Liver (tissue), 3 donors: ENCODE data around the gene LRRK1.

Source experiments
- GABPA ChIP-seq, 2 donors: IDR thresholded peaks in 1 of 2; conservative IDR thresholded peaks in 1 of 2; 2 replicates each; pipeline ENCODE4 v1.6.1; 2016; ENCODE audit warnings: antibody characterized with exemption in 2 of 2, mild to moderate bottlenecking in 1 of 2, moderate library complexity in 1 of 2
- JUND ChIP-seq, 2 donors: IDR thresholded peaks; 2 replicates each; pipeline ENCODE4 v1.6.1; 2016; ENCODE audit warnings: antibody characterized with exemption in 2 of 2
- RXRA ChIP-seq, 2 donors: IDR thresholded peaks; 2 replicates each; pipeline ENCODE4 v1.6.1; 2017 to 2018; ENCODE audit warnings: antibody characterized with exemption in 2 of 2, mild to moderate bottlenecking in 1 of 2
- SP1 ChIP-seq: IDR thresholded peaks from 2 replicates; pipeline ENCODE4 v1.6.1; 2018; ENCODE audit warnings: antibody characterized with exemption, mild to moderate bottlenecking
- TAF1 ChIP-seq: conservative IDR thresholded peaks from 2 replicates; pipeline ENCODE4 v1.6.1; 2016; ENCODE audit warnings: antibody characterized with exemption, mild to moderate bottlenecking
- TF ChIP-seq, protein P1 (sequence below): IDR thresholded peaks from 2 replicates; pipeline ENCODE4 v1.6.1; 2016; ENCODE audit warnings: antibody characterized with exemption
- TF ChIP-seq, protein P2 (sequence below): fragments of 150-350 bp; IDR thresholded peaks from 2 replicates; pipeline ENCODE4 v1.5.1; 2017; ENCODE audit warnings: improper control_type of control experiment, low read depth, low read length; ENCODE audit not compliant: missing input control
- TF ChIP-seq, protein P3 (sequence below): IDR thresholded peaks from 2 replicates; pipeline ENCODE4 v1.6.1; 2016; ENCODE audit warnings: antibody characterized with exemption
- donor health status: healthy.
- donor health status: healthy.

DNA sequence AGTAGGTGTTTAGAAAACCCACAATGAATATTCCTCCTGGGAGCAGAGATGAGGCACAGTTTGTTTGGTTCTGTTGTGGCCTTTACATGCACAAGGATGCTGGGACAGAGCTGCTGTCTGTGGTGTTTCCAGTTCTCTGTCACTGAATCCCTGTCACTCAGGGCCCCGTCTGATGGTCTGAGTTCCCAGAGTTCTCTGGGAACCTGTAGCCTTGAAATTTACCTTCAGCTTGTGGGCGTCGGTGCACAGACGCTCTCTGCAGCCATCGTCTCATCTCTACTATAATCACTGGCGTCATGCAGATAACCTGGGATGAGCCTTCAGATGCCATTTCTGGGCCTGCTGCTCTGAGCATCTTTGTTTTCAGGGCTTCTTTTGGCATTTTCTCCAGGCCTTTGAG, 81.9 kb downstream of the LRRK1 start:
- TF ChIP-seq, protein P1, sequence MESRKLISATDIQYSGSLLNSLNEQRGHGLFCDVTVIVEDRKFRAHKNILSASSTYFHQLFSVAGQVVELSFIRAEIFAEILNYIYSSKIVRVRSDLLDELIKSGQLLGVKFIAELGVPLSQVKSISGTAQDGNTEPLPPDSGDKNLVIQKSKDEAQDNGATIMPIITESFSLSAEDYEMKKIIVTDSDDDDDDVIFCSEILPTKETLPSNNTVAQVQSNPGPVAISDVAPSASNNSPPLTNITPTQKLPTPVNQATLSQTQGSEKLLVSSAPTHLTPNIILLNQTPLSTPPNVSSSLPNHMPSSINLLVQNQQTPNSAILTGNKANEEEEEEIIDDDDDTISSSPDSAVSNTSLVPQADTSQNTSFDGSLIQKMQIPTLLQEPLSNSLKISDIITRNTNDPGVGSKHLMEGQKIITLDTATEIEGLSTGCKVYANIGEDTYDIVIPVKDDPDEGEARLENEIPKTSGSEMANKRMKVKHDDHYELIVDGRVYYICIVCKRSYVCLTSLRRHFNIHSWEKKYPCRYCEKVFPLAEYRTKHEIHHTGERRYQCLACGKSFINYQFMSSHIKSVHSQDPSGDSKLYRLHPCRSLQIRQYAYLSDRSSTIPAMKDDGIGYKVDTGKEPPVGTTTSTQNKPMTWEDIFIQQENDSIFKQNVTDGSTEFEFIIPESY = no peak
- TF ChIP-seq, protein P2, sequence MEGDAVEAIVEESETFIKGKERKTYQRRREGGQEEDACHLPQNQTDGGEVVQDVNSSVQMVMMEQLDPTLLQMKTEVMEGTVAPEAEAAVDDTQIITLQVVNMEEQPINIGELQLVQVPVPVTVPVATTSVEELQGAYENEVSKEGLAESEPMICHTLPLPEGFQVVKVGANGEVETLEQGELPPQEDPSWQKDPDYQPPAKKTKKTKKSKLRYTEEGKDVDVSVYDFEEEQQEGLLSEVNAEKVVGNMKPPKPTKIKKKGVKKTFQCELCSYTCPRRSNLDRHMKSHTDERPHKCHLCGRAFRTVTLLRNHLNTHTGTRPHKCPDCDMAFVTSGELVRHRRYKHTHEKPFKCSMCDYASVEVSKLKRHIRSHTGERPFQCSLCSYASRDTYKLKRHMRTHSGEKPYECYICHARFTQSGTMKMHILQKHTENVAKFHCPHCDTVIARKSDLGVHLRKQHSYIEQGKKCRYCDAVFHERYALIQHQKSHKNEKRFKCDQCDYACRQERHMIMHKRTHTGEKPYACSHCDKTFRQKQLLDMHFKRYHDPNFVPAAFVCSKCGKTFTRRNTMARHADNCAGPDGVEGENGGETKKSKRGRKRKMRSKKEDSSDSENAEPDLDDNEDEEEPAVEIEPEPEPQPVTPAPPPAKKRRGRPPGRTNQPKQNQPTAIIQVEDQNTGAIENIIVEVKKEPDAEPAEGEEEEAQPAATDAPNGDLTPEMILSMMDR = no peak
- TF ChIP-seq JUND (IDR thresholded peaks at IDR 0.05) (no peak), GABPA (IDR thresholded peaks at IDR 0.05 in 1 of 2, conservative IDR thresholded peaks at IDR 0.05 in 1 of 2) (no peak), SP1 (no peak), RXRA (IDR thresholded peaks at IDR 0.05) (no peak), TAF1 (no peak)
- TF ChIP-seq, protein P3, sequence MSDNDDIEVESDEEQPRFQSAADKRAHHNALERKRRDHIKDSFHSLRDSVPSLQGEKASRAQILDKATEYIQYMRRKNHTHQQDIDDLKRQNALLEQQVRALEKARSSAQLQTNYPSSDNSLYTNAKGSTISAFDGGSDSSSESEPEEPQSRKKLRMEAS = no peak
